ENCODE measurements around the gene TMEM42.

Gene TMEM42

GRCh38 chr3:44875596-44875995, 13.9 kb downstream of the TMEM42 start:
- no peak for DNase-seq

GRCh38 chr3:44877333-44877732, 15.6 kb downstream of the TMEM42 start:
- DNase-seq, result no peak

GRCh38 chr3:44880284-44880683, 18.6 kb downstream of the TMEM42 start:
- DNase-seq, result no peak

- no peak for DNase-seq
Measured at GRCh38 chr3:44883213-44883955, 21.7 kb downstream of the TMEM42 start.

GRCh38 chr3:44883999-44884431, 22.3 kb downstream of the TMEM42 start:
- peak; percentile 97 for DNase-seq

GRCh38 chr3:44885618-44886017, 23.9 kb downstream of the TMEM42 start:
- peak; percentile 97 for DNase-seq

GRCh38 chr3:44886561-44886960, 24.8 kb downstream of the TMEM42 start:
- DNase-seq, result no peak

GRCh38 chr3:44887101-44887500, 25.4 kb downstream of the TMEM42 start:
- no peak for DNase-seq

- DNase-seq, result peak; percentile 21
Measured at GRCh38 chr3:44890258-44890657, 28.5 kb downstream of the TMEM42 start.

GRCh38 chr3:44890852-44891251, 29.1 kb downstream of the TMEM42 start:
- no peak for DNase-seq

- DNase-seq, result peak; percentile 35
Measured at GRCh38 chr3:44892689-44893088, 31.0 kb downstream of the TMEM42 start.

GRCh38 chr3:44893097-44893496, 31.4 kb downstream of the TMEM42 start:
- peak; percentile 78 for DNase-seq

- DNase-seq, result peak; percentile 42
Measured at GRCh38 chr3:44894485-44894884, 32.8 kb downstream of the TMEM42 start.

GRCh38 chr3:44896440-44896839, 34.7 kb downstream of the TMEM42 start:
- DNase-seq, result no peak

GRCh38 chr3:44899683-44900367, 38.1 kb downstream of the TMEM42 start:
- DNase-seq, result no peak

GRCh38 chr3:44902628-44903027, 40.9 kb downstream of the TMEM42 start:
- DNase-seq, result no peak

- no peak for DNase-seq
Measured at GRCh38 chr3:44903314-44903713, 41.6 kb downstream of the TMEM42 start.

GRCh38 chr3:44903751-44904150, 42.0 kb downstream of the TMEM42 start:
- no peak for DNase-seq

- DNase-seq, result no peak
Measured at GRCh38 chr3:44905446-44906157, 43.9 kb downstream of the TMEM42 start.

GRCh38 chr3:44906997-44907396, 45.3 kb downstream of the TMEM42 start:
- DNase-seq, result no peak

GRCh38 chr3:44907612-44908011, 45.9 kb downstream of the TMEM42 start:
- DNase-seq, result no peak

GRCh38 chr3:44909063-44909462, 47.4 kb downstream of the TMEM42 start:
- no peak for DNase-seq

GRCh38 chr3:44910693-44911092, 49.0 kb downstream of the TMEM42 start:
- DNase-seq, result no peak
